Measurements from ENCODE around the gene CBLN2.

The CBLN2 gene

GRCh38 chr18:72544092-72544886 is at the start of gene CBLN2:
Gene CBLN2 (minus strand): TSS chr18:72544342. CDS start chr18:72542160, 2,182 bp downstream.
- no peaks in the 10 kb centered on the region for H3K4me1 ChIP-seq (ENCODE audit: control insufficient read depth, insufficient read depth, low read length)
- no peak within 1 kb of the TSS for H3K27ac ChIP-seq (ENCODE audit: low read depth, low read length)
- H3K9ac ChIP-seq (ENCODE audit: low read length): no peak within 1 kb of the TSS
- H3K27me3 ChIP-seq (ENCODE audit: control insufficient read depth, insufficient read depth, low read length): peaks cover 8% of the 10 kb centered on the region
- H3K4me3 ChIP-seq (ENCODE audit: low read length): peak within 1 kb of the TSS; percentile 46
- no peaks in the 10 kb centered on the region for H3K36me3 ChIP-seq (ENCODE audit: control insufficient read depth, insufficient read depth, low read length)

GRCh38 chr18:72588360-72588759 is 44.2 kb upstream of the CBLN2 start:
- no peak overlapping the region for H3K27ac ChIP-seq (ENCODE audit: low read depth, low read length)
- no peaks in the 10 kb centered on the region for H3K27me3 ChIP-seq (ENCODE audit: control insufficient read depth, insufficient read depth, low read length)
- H3K4me1 ChIP-seq (ENCODE audit: control insufficient read depth, insufficient read depth, low read length): no peaks in the 10 kb centered on the region
- H3K36me3 ChIP-seq (ENCODE audit: control insufficient read depth, insufficient read depth, low read length): no peaks in the 10 kb centered on the region
- H3K4me3 ChIP-seq (ENCODE audit: low read length): no peak overlapping the region
- no peak overlapping the region for H3K9ac ChIP-seq (ENCODE audit: low read length)

- no peaks in the 10 kb centered on the region for H3K36me3 ChIP-seq (ENCODE audit: control insufficient read depth, insufficient read depth, low read length)
- H3K27me3 ChIP-seq (ENCODE audit: control insufficient read depth, insufficient read depth, low read length): no peaks in the 10 kb centered on the region
- H3K27ac ChIP-seq (ENCODE audit: low read depth, low read length): no peak overlapping the region
Measured at GRCh38 chr18:72584787-72585186, 40.6 kb upstream of the CBLN2 start.

GRCh38 chr18:72581976-72582375 is 37.8 kb upstream of the CBLN2 start:
- Histone ChIP-seq H3K27ac (ENCODE audit: low read depth, low read length) (no peak overlapping the region), H3K27me3 (ENCODE audit: control insufficient read depth, insufficient read depth, low read length) (no peaks in the 10 kb centered on the region), H3K36me3 (ENCODE audit: control insufficient read depth, insufficient read depth, low read length) (no peaks in the 10 kb centered on the region), H3K9ac (ENCODE audit: low read length) (no peak overlapping the region), H3K4me3 (ENCODE audit: low read length) (no peak overlapping the region), H3K4me1 (ENCODE audit: control insufficient read depth, insufficient read depth, low read length) (no peaks in the 10 kb centered on the region)

More at GRCh38 chr18:72584787-72585186, 40.6 kb upstream of the CBLN2 start:
- Histone ChIP-seq H3K9ac (ENCODE audit: low read length) (no peak overlapping the region), H3K4me1 (ENCODE audit: control insufficient read depth, insufficient read depth, low read length) (no peaks in the 10 kb centered on the region), H3K4me3 (ENCODE audit: low read length) (no peak overlapping the region)

- Histone ChIP-seq H3K36me3 (ENCODE audit: control insufficient read depth, insufficient read depth, low read length) (no peaks in the 10 kb centered on the region), H3K4me3 (ENCODE audit: low read length) (no peak overlapping the region), H3K9ac (ENCODE audit: low read length) (no peak overlapping the region), H3K27ac (ENCODE audit: low read depth, low read length) (no peak overlapping the region), H3K4me1 (ENCODE audit: control insufficient read depth, insufficient read depth, low read length) (no peaks in the 10 kb centered on the region), H3K27me3 (ENCODE audit: control insufficient read depth, insufficient read depth, low read length) (no peaks in the 10 kb centered on the region)
Measured at GRCh38 chr18:72572896-72573295, 28.8 kb upstream of the CBLN2 start.

- H3K4me3 ChIP-seq (ENCODE audit: low read length): no peak overlapping the region
- no peak overlapping the region for H3K9ac ChIP-seq (ENCODE audit: low read length)
- H3K4me1 ChIP-seq (ENCODE audit: control insufficient read depth, insufficient read depth, low read length): no peaks in the 10 kb centered on the region
- no peaks in the 10 kb centered on the region for H3K36me3 ChIP-seq (ENCODE audit: control insufficient read depth, insufficient read depth, low read length)
- H3K27ac ChIP-seq (ENCODE audit: low read depth, low read length): no peak overlapping the region
- no peaks in the 10 kb centered on the region for H3K27me3 ChIP-seq (ENCODE audit: control insufficient read depth, insufficient read depth, low read length)
Measured at GRCh38 chr18:72566290-72566689, 22.1 kb upstream of the CBLN2 start.

GRCh38 chr18:72555968-72556367 is 11.8 kb upstream of the CBLN2 start:
- H3K36me3 ChIP-seq (ENCODE audit: control insufficient read depth, insufficient read depth, low read length): no peaks in the 10 kb centered on the region
- no peak overlapping the region for H3K9ac ChIP-seq (ENCODE audit: low read length)
- no peaks in the 10 kb centered on the region for H3K4me1 ChIP-seq (ENCODE audit: control insufficient read depth, insufficient read depth, low read length)
- H3K27ac ChIP-seq (ENCODE audit: low read depth, low read length): no peak overlapping the region
- H3K27me3 ChIP-seq (ENCODE audit: control insufficient read depth, insufficient read depth, low read length): no peaks in the 10 kb centered on the region
- no peak overlapping the region for H3K4me3 ChIP-seq (ENCODE audit: low read length)

GRCh38 chr18:72555101-72555500 is 11.0 kb upstream of the CBLN2 start:
- H3K9ac ChIP-seq (ENCODE audit: low read length): no peak overlapping the region
- H3K4me3 ChIP-seq (ENCODE audit: low read length): no peak overlapping the region
- H3K27ac ChIP-seq (ENCODE audit: low read depth, low read length): no peak overlapping the region
- H3K4me1 ChIP-seq (ENCODE audit: control insufficient read depth, insufficient read depth, low read length): no peaks in the 10 kb centered on the region
- no peaks in the 10 kb centered on the region for H3K36me3 ChIP-seq (ENCODE audit: control insufficient read depth, insufficient read depth, low read length)
- no peaks in the 10 kb centered on the region for H3K27me3 ChIP-seq (ENCODE audit: control insufficient read depth, insufficient read depth, low read length)

- H3K27me3 ChIP-seq (ENCODE audit: control insufficient read depth, insufficient read depth, low read length): peaks cover 8% of the 10 kb centered on the region
- H3K4me3 ChIP-seq (ENCODE audit: low read length): peak overlapping the region; percentile 46
- no peaks in the 10 kb centered on the region for H3K4me1 ChIP-seq (ENCODE audit: control insufficient read depth, insufficient read depth, low read length)
- no peak overlapping the region for H3K27ac ChIP-seq (ENCODE audit: low read depth, low read length)
- H3K36me3 ChIP-seq (ENCODE audit: control insufficient read depth, insufficient read depth, low read length): no peaks in the 10 kb centered on the region
- no peak overlapping the region for H3K9ac ChIP-seq (ENCODE audit: low read length)
Measured at GRCh38 chr18:72543357-72544055, 636 bp downstream of the CBLN2 start.

- Histone ChIP-seq H3K27ac (ENCODE audit: low read depth, low read length) (no peak overlapping the region), H3K4me1 (ENCODE audit: control insufficient read depth, insufficient read depth, low read length) (no peaks in the 10 kb centered on the region), H3K27me3 (ENCODE audit: control insufficient read depth, insufficient read depth, low read length) (peaks cover 8% of the 10 kb centered on the region), H3K9ac (ENCODE audit: low read length) (no peak overlapping the region), H3K4me3 (ENCODE audit: low read length) (peak overlapping the region; percentile 46), H3K36me3 (ENCODE audit: control insufficient read depth, insufficient read depth, low read length) (no peaks in the 10 kb centered on the region)
Measured at GRCh38 chr18:72542984-72543356, 1.2 kb downstream of the CBLN2 start.

- H3K27me3 ChIP-seq (ENCODE audit: control insufficient read depth, insufficient read depth, low read length): peaks cover 8% of the 10 kb centered on the region
- H3K4me3 ChIP-seq (ENCODE audit: low read length): no peak overlapping the region
Measured at GRCh38 chr18:72542342-72542741, 1.8 kb downstream of the CBLN2 start.

GRCh38 chr18:72541871-72542332 is 2.2 kb downstream of the CBLN2 start:
- Histone ChIP-seq H3K4me3 (ENCODE audit: low read length) (no peak overlapping the region), H3K36me3 (ENCODE audit: control insufficient read depth, insufficient read depth, low read length) (no peaks in the 10 kb centered on the region)

More at GRCh38 chr18:72542342-72542741, 1.8 kb downstream of the CBLN2 start:
- H3K27ac ChIP-seq (ENCODE audit: low read depth, low read length): no peak overlapping the region
- H3K9ac ChIP-seq (ENCODE audit: low read length): no peak overlapping the region
- no peaks in the 10 kb centered on the region for H3K4me1 ChIP-seq (ENCODE audit: control insufficient read depth, insufficient read depth, low read length)
- H3K36me3 ChIP-seq (ENCODE audit: control insufficient read depth, insufficient read depth, low read length): no peaks in the 10 kb centered on the region

More at GRCh38 chr18:72541871-72542332, 2.2 kb downstream of the CBLN2 start:
- no peaks in the 10 kb centered on the region for H3K4me1 ChIP-seq (ENCODE audit: control insufficient read depth, insufficient read depth, low read length)
- H3K9ac ChIP-seq (ENCODE audit: low read length): no peak overlapping the region
- H3K27me3 ChIP-seq (ENCODE audit: control insufficient read depth, insufficient read depth, low read length): peaks cover 8% of the 10 kb centered on the region
- H3K27ac ChIP-seq (ENCODE audit: low read depth, low read length): no peak overlapping the region
